ENCODE measurements around the gene ZFP36.

The ZFP36 gene

DNA sequence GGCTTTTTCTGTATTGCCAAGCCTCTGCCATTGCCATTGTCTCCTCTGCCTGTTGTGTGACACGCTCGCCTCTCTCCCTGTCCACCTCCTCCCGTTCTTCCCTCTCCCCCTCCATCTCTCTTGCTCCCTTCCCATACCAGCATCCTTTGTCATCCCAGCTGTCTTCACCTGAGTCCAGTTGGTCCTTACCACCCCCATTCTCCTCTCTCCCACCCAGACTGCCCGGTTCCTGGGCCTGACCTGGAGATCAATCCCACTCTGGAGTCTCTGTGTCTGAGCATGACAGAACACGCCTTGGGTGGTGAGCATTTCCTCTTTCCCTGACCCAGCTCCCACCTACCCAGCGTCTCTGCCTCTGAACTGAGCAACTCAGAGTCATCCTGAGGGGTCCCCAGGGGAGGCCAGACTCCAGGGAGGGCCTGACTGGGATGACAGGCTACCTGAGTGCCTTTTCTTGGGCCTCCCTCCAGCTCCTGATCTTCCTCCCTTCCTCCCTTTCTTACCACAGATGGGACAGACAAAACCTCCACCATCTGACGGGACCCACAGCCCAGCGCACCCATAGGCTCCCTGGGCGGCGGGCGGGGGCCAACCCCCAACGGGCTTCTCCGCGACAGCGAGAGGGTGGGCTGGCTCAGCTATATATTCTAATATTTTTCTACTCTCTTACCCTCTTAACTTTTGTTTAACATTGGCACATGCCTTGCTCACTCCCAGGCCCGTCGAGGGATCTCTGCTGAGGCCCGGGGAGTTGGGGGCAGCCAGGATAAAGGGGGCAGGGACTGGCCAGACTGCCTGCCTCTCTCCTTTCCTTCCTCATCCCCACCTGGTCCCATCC lies 23.4 kb upstream of the ZFP36 start:
- Histone ChIP-seq H3K9me2 (replicated peaks; ENCODE audit: insufficient read depth, low read length) (no peaks in the 10 kb centered on the region), H3F3A (ENCODE audit: insufficient read depth, low read length) (no peaks in the 10 kb centered on the region), H3K4me1 (ENCODE audit: low read length) (no peaks in the 10 kb centered on the region), H3K4me2 (ENCODE audit: low read depth, low read length) (no peak overlapping the region), H3K9me3 (replicated peaks; ENCODE audit: insufficient read depth, low read length) (no peaks in the 10 kb centered on the region), H3K4me3 (ENCODE audit: low read length) (no peak overlapping the region), H4K20me1 (ENCODE audit: insufficient read depth, low read length) (no peaks in the 10 kb centered on the region), H2AFZ (ENCODE audit: low read length) (no peak overlapping the region), H3K27ac (ENCODE audit: low read length) (no peak overlapping the region), H3K27me3 (replicated peaks; ENCODE audit: insufficient read depth, low read length) (no peaks in the 10 kb centered on the region), H3K79me2 (ENCODE audit: low read length) (no peaks in the 10 kb centered on the region), H3K36me3 (replicated peaks; ENCODE audit: insufficient read depth, low read length) (no peaks in the 10 kb centered on the region), H3K9ac (ENCODE audit: low read length) (no peak overlapping the region)
- DNase-seq: no peak
- TF ChIP-seq EZH2phosphoT487 (IDR thresholded peaks at IDR 0.05; ENCODE audit: low read length) (no peak), EZH2 (optimal IDR thresholded peaks at IDR 0.05; ENCODE audit: low read depth, low read length) (no peak)
- TF ChIP-seq, protein P1, sequence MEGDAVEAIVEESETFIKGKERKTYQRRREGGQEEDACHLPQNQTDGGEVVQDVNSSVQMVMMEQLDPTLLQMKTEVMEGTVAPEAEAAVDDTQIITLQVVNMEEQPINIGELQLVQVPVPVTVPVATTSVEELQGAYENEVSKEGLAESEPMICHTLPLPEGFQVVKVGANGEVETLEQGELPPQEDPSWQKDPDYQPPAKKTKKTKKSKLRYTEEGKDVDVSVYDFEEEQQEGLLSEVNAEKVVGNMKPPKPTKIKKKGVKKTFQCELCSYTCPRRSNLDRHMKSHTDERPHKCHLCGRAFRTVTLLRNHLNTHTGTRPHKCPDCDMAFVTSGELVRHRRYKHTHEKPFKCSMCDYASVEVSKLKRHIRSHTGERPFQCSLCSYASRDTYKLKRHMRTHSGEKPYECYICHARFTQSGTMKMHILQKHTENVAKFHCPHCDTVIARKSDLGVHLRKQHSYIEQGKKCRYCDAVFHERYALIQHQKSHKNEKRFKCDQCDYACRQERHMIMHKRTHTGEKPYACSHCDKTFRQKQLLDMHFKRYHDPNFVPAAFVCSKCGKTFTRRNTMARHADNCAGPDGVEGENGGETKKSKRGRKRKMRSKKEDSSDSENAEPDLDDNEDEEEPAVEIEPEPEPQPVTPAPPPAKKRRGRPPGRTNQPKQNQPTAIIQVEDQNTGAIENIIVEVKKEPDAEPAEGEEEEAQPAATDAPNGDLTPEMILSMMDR (IDR thresholded peaks at IDR 0.05; ENCODE audit: low read length): no peak

DNA sequence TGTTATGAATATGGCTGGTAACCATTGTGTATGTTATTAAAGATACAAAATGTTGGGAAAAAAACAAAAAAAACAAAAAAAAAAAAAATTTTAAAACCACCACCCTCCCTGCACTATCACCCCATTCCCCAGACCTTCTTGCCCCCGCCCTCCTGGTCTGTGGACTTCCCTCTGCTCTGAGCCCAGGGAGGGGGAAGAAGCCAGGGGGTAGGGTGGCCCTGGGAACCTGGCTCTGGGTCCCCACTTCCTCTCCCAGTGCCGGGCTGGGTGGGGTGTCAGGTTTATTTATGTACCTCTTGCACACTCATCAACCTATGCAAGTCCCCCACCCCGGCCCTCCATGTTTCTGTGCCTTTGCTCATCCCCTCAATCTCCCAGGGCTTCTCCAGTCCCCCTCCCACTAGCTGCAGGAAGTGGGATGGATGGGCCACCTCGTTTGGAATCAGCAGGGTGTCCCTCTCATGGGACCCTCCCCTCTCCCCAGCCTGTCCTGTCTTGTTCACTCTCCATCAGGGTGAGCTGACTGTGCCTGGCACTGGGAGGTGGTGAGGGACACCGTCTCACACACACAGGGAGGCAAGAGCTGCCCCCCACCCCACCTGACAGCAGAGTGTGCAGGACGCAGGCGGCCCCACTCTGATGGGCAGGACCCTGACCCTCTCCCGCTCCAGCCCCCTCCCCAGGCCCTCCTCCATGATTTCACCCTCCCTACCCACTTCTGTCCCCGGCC lies 21.6 kb upstream of the ZFP36 start:
- H3K4me3 ChIP-seq (ENCODE audit: low read length): no peak overlapping the region
- H3K4me1 ChIP-seq (ENCODE audit: low read length): peaks cover 5% of the 10 kb centered on the region
- H3K9me3 ChIP-seq (replicated peaks; ENCODE audit: insufficient read depth, low read length): no peaks in the 10 kb centered on the region
- no peaks in the 10 kb centered on the region for H4K20me1 ChIP-seq (ENCODE audit: insufficient read depth, low read length)
- DNase-seq: no peak
- no peaks in the 10 kb centered on the region for H3F3A ChIP-seq (ENCODE audit: insufficient read depth, low read length)
- no peak overlapping the region for H3K27ac ChIP-seq (ENCODE audit: low read length)
- no peak overlapping the region for H2AFZ ChIP-seq (ENCODE audit: low read length)
- TF ChIP-seq, protein P1 (IDR thresholded peaks at IDR 0.05; ENCODE audit: low read length): no peak
- peaks cover 12% of the 10 kb centered on the region for H3K79me2 ChIP-seq (ENCODE audit: low read length)
- no peaks in the 10 kb centered on the region for H3K36me3 ChIP-seq (replicated peaks; ENCODE audit: insufficient read depth, low read length)
- no peak overlapping the region for H3K9ac ChIP-seq (ENCODE audit: low read length)
- H3K4me2 ChIP-seq (ENCODE audit: low read depth, low read length): no peak overlapping the region
- no peaks in the 10 kb centered on the region for H3K27me3 ChIP-seq (replicated peaks; ENCODE audit: insufficient read depth, low read length)
- H3K9me2 ChIP-seq (replicated peaks; ENCODE audit: insufficient read depth, low read length): no peaks in the 10 kb centered on the region

DNA sequence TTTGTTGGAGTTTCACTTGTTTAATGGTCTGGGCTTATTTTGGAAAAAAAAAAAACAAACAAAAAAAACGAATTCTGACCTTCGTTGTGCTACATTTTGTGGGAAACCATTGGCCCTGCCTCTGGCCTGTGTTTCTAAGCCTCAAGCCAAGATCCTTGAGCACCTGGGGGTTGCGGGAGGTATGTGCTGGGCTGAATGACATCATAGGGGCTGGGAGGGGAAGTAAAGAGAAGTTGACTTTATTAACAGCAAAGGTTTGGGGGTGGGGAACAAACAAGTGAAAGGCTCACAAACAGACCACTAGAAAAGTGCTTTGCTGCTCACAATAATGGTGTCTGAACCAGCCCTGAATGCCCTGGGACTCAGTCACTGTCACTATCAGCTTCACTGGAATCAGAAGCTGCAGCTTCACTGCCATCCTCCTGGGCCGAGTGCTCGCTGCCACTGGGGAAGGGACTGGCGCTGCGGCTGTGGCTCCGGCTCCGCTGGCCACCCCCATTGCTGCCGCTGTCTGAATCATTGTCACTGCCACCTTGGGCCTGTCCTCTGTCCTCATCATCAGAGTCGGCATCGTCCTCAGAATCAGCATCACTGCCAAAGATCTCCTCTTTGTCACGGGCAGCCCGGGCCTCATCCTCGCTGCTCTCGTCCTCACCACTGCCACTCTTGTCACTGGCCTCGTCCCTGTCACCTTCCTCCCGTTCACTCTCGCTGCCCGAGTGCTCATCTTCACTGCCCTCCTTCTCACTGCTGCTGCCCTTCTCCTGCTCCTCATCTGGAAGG lies 20.8 kb upstream of the ZFP36 start:
- H3K4me2 ChIP-seq (ENCODE audit: low read depth, low read length): no peak overlapping the region
- H3K4me1 ChIP-seq (ENCODE audit: low read length): peaks cover 7% of the 10 kb centered on the region
- no peak for DNase-seq
- H3K36me3 ChIP-seq (replicated peaks; ENCODE audit: insufficient read depth, low read length): no peaks in the 10 kb centered on the region
- peaks cover 19% of the 10 kb centered on the region for H3K79me2 ChIP-seq (ENCODE audit: low read length)
- no peak overlapping the region for H3K4me3 ChIP-seq (ENCODE audit: low read length)
- H3K27ac ChIP-seq (ENCODE audit: low read length): no peak overlapping the region
- no peaks in the 10 kb centered on the region for H3K9me3 ChIP-seq (replicated peaks; ENCODE audit: insufficient read depth, low read length)
- no peaks in the 10 kb centered on the region for H4K20me1 ChIP-seq (ENCODE audit: insufficient read depth, low read length)
- no peaks in the 10 kb centered on the region for H3K27me3 ChIP-seq (replicated peaks; ENCODE audit: insufficient read depth, low read length)
- no peaks in the 10 kb centered on the region for H3F3A ChIP-seq (ENCODE audit: insufficient read depth, low read length)
- TF ChIP-seq EZH2 (optimal IDR thresholded peaks at IDR 0.05; ENCODE audit: low read depth, low read length) (no peak), EZH2phosphoT487 (IDR thresholded peaks at IDR 0.05; ENCODE audit: low read length) (no peak)
- TF ChIP-seq, protein P1 (IDR thresholded peaks at IDR 0.05; ENCODE audit: low read length): no peak
- H3K9ac ChIP-seq (ENCODE audit: low read length): no peak overlapping the region
- H2AFZ ChIP-seq (ENCODE audit: low read length): no peak overlapping the region
- no peaks in the 10 kb centered on the region for H3K9me2 ChIP-seq (replicated peaks; ENCODE audit: insufficient read depth, low read length)
